ENCODE measurements around the gene ATXN7. TPM values are rescaled to one million over a fixed set of nuclear protein-coding genes. Genes with fewer than 3 reads are reported as not detected.

Gene ATXN7
- total RNA-seq, 2 experiments from 2014 or later, result 70.0 to 95.0 TPM

GRCh38 chr3:63955036-63955650 is 91.5 kb downstream of the ATXN7 start:
- Mint-ChIP-seq H3K9me3 (no peaks in the 10 kb centered on the region), H3K4me1 (peaks cover 36% of the 10 kb centered on the region), H3K27me3 (no peaks in the 10 kb centered on the region), H3K27ac (peak overlapping the region; percentile 64), H3K4me3 (no peak overlapping the region), H3K36me3 (ENCODE audit: low read depth) (peaks cover 30% of the 10 kb centered on the region)
- CTCF ChIA-PET, result interaction anchor here (1.6 kb wide), 1 partner anchor 12 kb away, joined by 8 read pairs; no protein-coding TSS in a partner anchor
- no peak for DNase-seq
- POLR2A ChIA-PET, result no interaction called here

DNA sequence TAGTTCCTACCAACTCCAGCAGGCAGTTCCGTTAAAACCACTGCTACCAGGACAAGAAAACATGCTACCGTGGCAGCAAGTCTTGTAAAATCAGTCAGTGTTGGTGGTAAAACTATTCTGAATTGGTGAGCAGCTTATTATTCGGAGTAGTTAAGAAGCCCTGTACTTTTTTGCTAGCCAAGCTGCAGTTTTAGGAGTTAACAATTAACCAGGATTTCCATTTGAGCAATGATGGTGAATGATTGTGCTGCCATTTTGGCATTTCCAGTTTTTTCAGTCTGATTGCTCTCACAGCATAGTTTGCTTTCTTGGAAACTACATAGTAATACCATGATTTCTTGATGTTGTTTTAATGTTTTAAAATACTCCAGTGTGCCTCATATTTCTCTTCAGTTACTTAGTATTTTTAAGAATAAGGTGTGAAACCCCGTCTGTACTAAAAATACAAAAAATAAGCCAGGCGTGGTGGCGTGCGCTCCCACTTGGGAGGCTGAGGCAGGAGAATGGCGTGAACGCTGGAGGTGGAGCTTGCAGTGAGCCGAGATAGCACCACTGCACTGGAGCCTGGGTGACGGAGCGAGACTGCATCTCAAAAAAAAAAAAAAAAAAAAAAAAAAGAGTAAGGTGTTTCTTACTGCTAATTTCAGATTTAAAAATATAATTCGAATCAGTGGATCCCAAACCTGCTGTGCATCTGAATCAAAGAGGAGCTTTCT is 92.3 kb downstream of the ATXN7 start:
- Mint-ChIP-seq H3K4me3 (no peak overlapping the region), H3K4me1 (peaks cover 38% of the 10 kb centered on the region), H3K27me3 (no peaks in the 10 kb centered on the region), H3K9me3 (no peaks in the 10 kb centered on the region), H3K36me3 (ENCODE audit: low read depth) (peaks cover 32% of the 10 kb centered on the region), H3K27ac (no peak overlapping the region)
- ChIA-PET POLR2A (no interaction called here), CTCF (interaction anchor here (0.6 to 1.6 kb wide), 2 partner anchors 11 to 37 kb away, joined by 3 to 8 read pairs; no protein-coding TSS in a partner anchor)
- DNase-seq, result no peak

DNA sequence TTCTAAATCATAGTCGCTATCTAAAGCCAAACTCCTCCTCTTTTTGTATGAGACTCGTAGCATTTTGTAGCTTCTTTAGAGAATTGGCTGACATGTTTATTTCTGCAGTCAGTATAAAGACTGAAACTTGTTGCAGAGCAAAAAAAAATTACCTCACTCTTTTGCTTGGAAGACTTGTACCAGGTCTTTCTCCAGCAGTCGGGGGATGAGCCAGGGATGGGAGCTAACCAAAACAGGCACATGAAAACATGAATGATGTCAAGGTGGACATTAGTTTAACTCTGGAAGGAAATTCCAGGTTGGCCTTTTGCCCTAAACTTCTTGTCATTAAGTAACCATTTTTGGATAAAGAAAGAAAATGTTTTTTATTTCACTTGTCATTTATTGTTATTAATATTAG is 95.5 kb downstream of the ATXN7 start:
- Mint-ChIP-seq H3K27me3 (no peaks in the 10 kb centered on the region), H3K27ac (no peak overlapping the region), H3K4me3 (no peak overlapping the region), H3K9me3 (no peaks in the 10 kb centered on the region), H3K36me3 (ENCODE audit: low read depth) (peaks cover 17% of the 10 kb centered on the region), H3K4me1 (peaks cover 38% of the 10 kb centered on the region)
- no peak for DNase-seq
- ChIA-PET POLR2A (no interaction called here), CTCF (no interaction called here)

DNA sequence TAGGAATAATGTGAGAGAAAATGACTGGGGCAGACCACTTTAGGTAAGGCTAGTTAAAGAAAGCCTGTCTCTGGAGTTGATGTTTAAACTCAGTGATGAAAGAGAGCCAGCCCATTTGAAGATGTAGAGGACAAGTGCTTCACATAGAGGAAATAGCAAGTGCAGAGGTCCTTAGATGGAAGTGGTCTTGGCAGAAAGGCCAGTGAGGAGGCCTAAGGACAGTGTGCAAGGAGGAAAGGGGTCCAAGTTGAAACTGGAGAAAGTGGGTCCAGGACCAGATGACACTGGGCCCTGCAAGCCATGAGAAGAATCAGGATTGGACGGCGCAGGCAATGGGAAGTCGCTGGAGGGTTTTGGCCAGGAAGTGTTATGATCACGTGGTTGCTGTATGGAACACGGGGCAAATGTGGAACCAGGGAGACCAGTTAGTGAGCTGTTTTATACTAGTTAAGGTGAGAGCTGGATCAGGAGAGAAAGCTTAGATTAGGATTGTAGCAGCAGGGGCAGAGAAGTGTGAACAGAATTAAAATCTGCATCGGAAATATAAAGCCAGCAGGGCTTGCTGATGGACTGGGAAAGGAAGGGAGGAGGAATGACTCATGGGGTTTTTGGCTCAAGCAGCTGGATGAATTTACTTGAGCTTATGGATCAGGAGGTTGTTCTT is 96.5 kb downstream of the ATXN7 start:
- peaks cover 10% of the 10 kb centered on the region for H3K36me3 Mint-ChIP-seq (ENCODE audit: low read depth)
- no peak overlapping the region for H3K4me3 Mint-ChIP-seq
- H3K27me3 Mint-ChIP-seq, result no peaks in the 10 kb centered on the region
- H3K4me1 Mint-ChIP-seq, result peaks cover 41% of the 10 kb centered on the region
- ChIA-PET CTCF (interaction anchor here (0.9 kb wide), 1 partner anchor 15 kb away, joined by 3 read pairs; no protein-coding TSS in a partner anchor), POLR2A (no interaction called here)
- no peak for DNase-seq
- H3K27ac Mint-ChIP-seq, result peak overlapping the region; percentile 33
- H3K9me3 Mint-ChIP-seq, result no peaks in the 10 kb centered on the region

DNA sequence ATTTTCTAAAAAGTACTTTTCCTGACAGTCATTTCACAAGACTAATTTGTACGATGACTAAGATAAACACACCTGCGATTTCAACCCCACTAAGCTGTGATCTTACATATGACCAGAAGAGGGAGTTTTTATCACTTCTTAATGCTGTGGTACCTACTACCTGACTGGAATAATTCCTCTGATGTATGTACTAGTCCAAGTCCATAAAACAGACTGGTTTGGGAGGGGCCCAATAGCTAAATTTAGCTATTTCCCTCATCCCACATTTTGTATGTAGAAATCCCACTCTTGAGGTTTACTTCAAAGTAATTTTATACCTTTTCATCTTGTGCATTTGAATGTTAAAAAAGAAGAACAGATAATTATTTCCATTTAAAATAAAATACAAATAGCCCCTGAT is 98.2 kb downstream of the ATXN7 start:
- H3K4me3 Mint-ChIP-seq, result no peak overlapping the region
- no peaks in the 10 kb centered on the region for H3K9me3 Mint-ChIP-seq
- peak; percentile 34 for DNase-seq
- ChIA-PET CTCF (interaction anchor here (0.7 to 2.3 kb wide), 12 partner anchors 9 to 67 kb away, joined by 3 to 11 read pairs (median 4); partner anchors contain the start of gene SCAANT1), POLR2A (no interaction called here)
- peaks cover 54% of the 10 kb centered on the region for H3K4me1 Mint-ChIP-seq
- H3K36me3 Mint-ChIP-seq (ENCODE audit: low read depth), result peaks cover 5% of the 10 kb centered on the region
- no peaks in the 10 kb centered on the region for H3K27me3 Mint-ChIP-seq
- H3K27ac Mint-ChIP-seq, result no peak overlapping the region

- H3K27ac Mint-ChIP-seq, result peak overlapping the region; percentile 3
- POLR2A ChIA-PET, result no interaction called here
- CTCF ChIA-PET, result interaction anchor here (1.8 to 2.3 kb wide), 2 partner anchors 15 to 24 kb away, joined by 5 to 8 read pairs; no protein-coding TSS in a partner anchor
- H3K9me3 Mint-ChIP-seq, result no peaks in the 10 kb centered on the region
- H3K27me3 Mint-ChIP-seq, result no peaks in the 10 kb centered on the region
- no peak for DNase-seq
- no peak overlapping the region for H3K4me3 Mint-ChIP-seq
- peaks cover 57% of the 10 kb centered on the region for H3K4me1 Mint-ChIP-seq
- peaks cover 3% of the 10 kb centered on the region for H3K36me3 Mint-ChIP-seq (ENCODE audit: low read depth)
Measured at GRCh38 chr3:63963496-63963895, 99.8 kb downstream of the ATXN7 start.

- Mint-ChIP-seq H3K4me1 (peaks cover 57% of the 10 kb centered on the region), H3K27ac (no peak overlapping the region), H3K9me3 (no peaks in the 10 kb centered on the region), H3K27me3 (no peaks in the 10 kb centered on the region), H3K36me3 (ENCODE audit: low read depth) (peaks cover 9% of the 10 kb centered on the region), H3K4me3 (no peak overlapping the region)
- ChIA-PET POLR2A (no interaction called here), CTCF (interaction anchor here (1.3 to 1.8 kb wide), 3 partner anchors 8 to 59 kb away, joined by 4 to 5 read pairs (median 5); partner anchors contain the start of gene PSMD6)
- no peak for DNase-seq
Measured at GRCh38 chr3:63964681-63965485, 101.2 kb downstream of the ATXN7 start.

- POLR2A ChIA-PET, result interaction anchor here (0.7 kb wide), 1 partner anchor 14 kb away, joined by 5 read pairs; no protein-coding TSS in a partner anchor
- no peak for DNase-seq
- Mint-ChIP-seq H3K4me1 (peaks cover 58% of the 10 kb centered on the region), H3K27ac (no peak overlapping the region), H3K36me3 (ENCODE audit: low read depth) (peaks cover 11% of the 10 kb centered on the region), H3K9me3 (no peaks in the 10 kb centered on the region), H3K4me3 (no peak overlapping the region), H3K27me3 (no peaks in the 10 kb centered on the region)
- CTCF ChIA-PET, result interaction anchor here (0.8 to 1.3 kb wide), 3 partner anchors 22 to 58 kb away, joined by 3 to 5 read pairs (median 3); partner anchors contain the start of gene PSMD6
Measured at GRCh38 chr3:63966007-63966406, 102.3 kb downstream of the ATXN7 start.

DNA sequence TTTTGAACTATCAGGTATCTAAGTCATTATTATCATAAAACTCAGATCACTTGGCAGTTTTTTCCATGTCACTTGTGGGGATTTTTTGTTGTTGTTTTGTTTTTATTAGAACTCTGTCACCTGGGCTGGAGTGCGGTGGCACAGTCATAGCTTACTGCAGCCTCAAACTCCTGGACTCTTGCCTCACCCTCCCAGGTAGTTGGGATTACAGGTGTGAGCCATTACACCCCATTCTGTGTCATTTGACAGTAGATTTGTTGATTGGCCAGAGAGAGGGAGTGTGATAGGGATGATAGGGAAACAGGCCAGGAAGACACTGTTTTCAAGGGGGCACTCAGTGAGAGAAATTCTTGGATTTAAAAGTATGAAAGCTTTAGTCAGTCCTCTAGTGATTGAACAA is 103.2 kb downstream of the ATXN7 start:
- ChIA-PET POLR2A (no interaction called here), CTCF (interaction anchor here (1.9 to 2.3 kb wide), 2 partner anchors 11 to 27 kb away, joined by 7 to 8 read pairs; no protein-coding TSS in a partner anchor)
- Mint-ChIP-seq H3K9me3 (no peaks in the 10 kb centered on the region), H3K36me3 (ENCODE audit: low read depth) (peaks cover 15% of the 10 kb centered on the region), H3K27me3 (no peaks in the 10 kb centered on the region), H3K4me1 (peaks cover 60% of the 10 kb centered on the region), H3K4me3 (peak overlapping the region; percentile 84), H3K27ac (peak overlapping the region; percentile 92)
- no peak for DNase-seq

DNA sequence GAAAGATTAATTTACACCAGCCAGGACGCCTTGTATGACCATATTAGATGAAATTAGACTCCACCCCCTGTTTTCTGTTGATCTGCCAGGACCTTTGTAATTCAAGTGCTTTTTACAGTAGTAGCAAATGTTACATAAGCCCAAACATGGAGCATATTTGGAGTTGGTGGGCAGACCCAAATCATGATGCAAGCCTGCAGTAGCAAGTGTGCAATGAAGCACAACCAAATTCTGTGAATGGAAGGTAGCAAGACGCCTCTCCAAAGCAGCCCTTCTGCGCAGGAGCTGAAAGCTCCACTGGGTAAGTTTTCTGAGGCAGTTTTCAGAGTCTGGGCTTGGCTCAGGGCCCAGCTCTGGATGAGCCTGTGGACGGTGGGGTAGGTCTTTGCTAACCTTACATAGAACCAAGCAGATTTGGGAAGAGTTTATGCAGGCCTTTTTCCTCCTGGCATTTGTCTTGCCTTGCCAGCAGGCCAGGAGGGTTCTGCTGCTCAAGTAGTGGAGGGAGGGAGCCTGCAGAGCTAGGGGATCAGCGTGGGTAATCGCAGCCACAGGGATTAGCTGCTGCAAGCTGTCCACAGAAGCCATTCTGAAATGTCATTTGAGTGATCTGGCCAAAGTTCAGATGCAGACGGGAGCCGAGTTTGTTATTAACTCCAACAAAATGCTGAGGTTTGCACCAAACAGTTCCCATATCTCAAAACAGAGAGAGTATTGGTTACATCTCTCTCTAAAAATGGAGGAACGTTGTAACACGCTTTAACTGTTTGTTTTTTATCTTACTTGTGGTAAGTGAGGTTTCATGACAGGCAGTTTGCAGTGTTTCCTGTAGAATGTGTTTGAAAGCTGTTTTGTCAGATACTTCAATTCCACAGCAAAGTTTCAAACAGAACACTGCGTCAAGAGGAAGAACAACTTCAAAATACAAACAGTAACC is 104.3 kb downstream of the ATXN7 start:
- peaks cover 66% of the 10 kb centered on the region for H3K4me1 Mint-ChIP-seq
- H3K27me3 Mint-ChIP-seq, result no peaks in the 10 kb centered on the region
- no peaks in the 10 kb centered on the region for H3K9me3 Mint-ChIP-seq
- peak; percentile 57 for DNase-seq
- H3K36me3 Mint-ChIP-seq (ENCODE audit: low read depth), result peaks cover 21% of the 10 kb centered on the region
- peak overlapping the region; percentile 84 for H3K4me3 Mint-ChIP-seq
- H3K27ac Mint-ChIP-seq, result peak overlapping the region; percentile 97
- POLR2A ChIA-PET, result interaction anchor here (1.2 kb wide), 2 partner anchors 10 to 11 kb away, joined by 4 to 5 read pairs; no protein-coding TSS in a partner anchor
- CTCF ChIA-PET, result interaction anchor here (0.8 to 2.3 kb wide), 7 partner anchors 10 to 55 kb away, joined by 3 to 8 read pairs (median 5); partner anchors contain the start of gene PSMD6

- peak overlapping the region; percentile 97 for H3K27ac Mint-ChIP-seq
- peak overlapping the region; percentile 84 for H3K4me3 Mint-ChIP-seq
- H3K9me3 Mint-ChIP-seq, result no peaks in the 10 kb centered on the region
- POLR2A ChIA-PET, result interaction anchor here (1.2 kb wide), 2 partner anchors 9 to 11 kb away, joined by 4 to 5 read pairs; no protein-coding TSS in a partner anchor
- DNase-seq, result no peak
- CTCF ChIA-PET, result interaction anchor here (1.0 to 2.3 kb wide), 5 partner anchors 9 to 54 kb away, joined by 3 to 8 read pairs (median 5); partner anchors contain the start of gene PSMD6
- H3K27me3 Mint-ChIP-seq, result no peaks in the 10 kb centered on the region
- H3K4me1 Mint-ChIP-seq, result peaks cover 69% of the 10 kb centered on the region
- peaks cover 29% of the 10 kb centered on the region for H3K36me3 Mint-ChIP-seq (ENCODE audit: low read depth)
Measured at GRCh38 chr3:63968612-63969350, 105.1 kb downstream of the ATXN7 start.
